ENCODE measurements around the gene RELN.

RELN gene

GRCh38 chr7:103711413-103711812, 278.0 kb downstream of the RELN start:
- DNase-seq, result no peak

- DNase-seq, result no peak
Observed at GRCh38 chr7:103710247-103710646, 279.2 kb downstream of the RELN start.

GRCh38 chr7:103706805-103707204, 282.7 kb downstream of the RELN start:
- no peak for DNase-seq

- DNase-seq, result no peak
Observed at GRCh38 chr7:103705542-103705941, 283.9 kb downstream of the RELN start.

GRCh38 chr7:103704701-103705100, 284.8 kb downstream of the RELN start:
- DNase-seq, result no peak

GRCh38 chr7:103702982-103703381, 286.5 kb downstream of the RELN start:
- no peak for DNase-seq

GRCh38 chr7:103702454-103702853, 287.0 kb downstream of the RELN start:
- DNase-seq, result no peak

- no peak for DNase-seq
Observed at GRCh38 chr7:103699032-103699431, 290.4 kb downstream of the RELN start.

GRCh38 chr7:103698064-103698463, 291.4 kb downstream of the RELN start:
- no peak for DNase-seq

GRCh38 chr7:103695521-103695920, 293.9 kb downstream of the RELN start:
- DNase-seq, result no peak

- DNase-seq, result no peak
Observed at GRCh38 chr7:103694304-103694703, 295.2 kb downstream of the RELN start.

- no peak for DNase-seq
Observed at GRCh38 chr7:103691291-103691690, 298.2 kb downstream of the RELN start.

GRCh38 chr7:103690242-103690974, 299.1 kb downstream of the RELN start:
- no peak for DNase-seq

GRCh38 chr7:103689255-103689654, 300.2 kb downstream of the RELN start:
- DNase-seq, result no peak

- DNase-seq, result no peak
Observed at GRCh38 chr7:103687951-103688350, 301.5 kb downstream of the RELN start.

GRCh38 chr7:103687272-103687671, 302.2 kb downstream of the RELN start:
- no peak for DNase-seq

GRCh38 chr7:103686763-103687162, 302.7 kb downstream of the RELN start:
- no peak for DNase-seq

GRCh38 chr7:103686064-103686463, 303.4 kb downstream of the RELN start:
- no peak for DNase-seq

- no peak for DNase-seq
Observed at GRCh38 chr7:103685646-103686045, 303.8 kb downstream of the RELN start.

- DNase-seq, result no peak
Observed at GRCh38 chr7:103683348-103683747, 306.1 kb downstream of the RELN start.

GRCh38 chr7:103680161-103681144, 309.0 kb downstream of the RELN start:
- no peak for DNase-seq

GRCh38 chr7:103679151-103680132, 310.0 kb downstream of the RELN start:
- no peak for DNase-seq

All from CD4-positive, alpha-beta T cell treated with Interleukin-15 for 1 hour (primary cell).